ENCODE data around the gene STX8. TPM values are rescaled to one million over a fixed set of nuclear protein-coding genes. Genes with fewer than 3 reads are reported as not detected.

The STX8 gene
- total and polyA plus RNA-seq, 4 donors = 14.7 to 39.5 (median 28.7) TPM

DNA sequence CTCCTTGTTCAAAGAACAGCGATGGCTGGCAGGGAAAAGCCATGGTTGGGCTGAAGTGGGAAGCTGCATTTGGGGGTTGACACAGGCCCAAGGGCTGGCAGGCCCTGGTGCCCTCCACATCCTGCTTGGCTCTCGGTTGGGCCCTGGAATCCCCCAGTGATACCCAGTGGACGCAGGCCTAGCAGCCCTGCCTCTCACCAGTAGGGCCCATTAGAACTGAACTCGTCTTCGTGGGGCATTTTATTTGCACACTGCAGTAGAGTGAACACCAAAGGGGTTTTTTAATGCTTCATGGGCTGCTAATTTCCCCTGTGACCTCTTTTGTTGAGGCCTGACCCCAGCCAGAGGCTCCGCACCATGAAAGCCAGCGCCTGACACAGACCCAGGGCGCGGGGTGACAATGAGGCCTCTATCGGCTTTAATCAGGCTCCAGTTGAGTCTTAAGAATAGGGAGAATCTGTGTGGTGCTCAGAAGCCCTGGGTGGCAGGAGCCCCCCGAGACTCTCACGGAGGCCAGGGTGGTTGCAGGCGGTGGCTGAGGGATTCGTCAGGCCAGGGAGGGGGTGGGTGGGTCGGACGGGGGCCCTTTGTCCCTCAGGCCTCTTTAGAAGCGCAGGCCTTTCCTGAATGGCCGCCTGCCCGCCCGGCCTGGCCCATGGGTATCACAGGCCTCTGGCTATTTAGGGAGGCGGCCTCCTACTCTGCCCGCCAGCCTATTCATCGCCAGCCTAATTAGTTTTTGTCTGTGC lies 355.0 kb downstream of the STX8 start:
- no peak for TF ChIP-seq EGR1 (IDR thresholded peaks at IDR 0.05; ENCODE audit: low read depth in 2 of 2)
- no peak for TF ChIP-seq YY1 (IDR thresholded peaks at IDR 0.05)
- no peak for TF ChIP-seq TAF1 (conservative IDR thresholded peaks at IDR 0.05)
- no peak for TF ChIP-seq RXRA (IDR thresholded peaks at IDR 0.05)
- no peak for TF ChIP-seq HNF4A (conservative IDR thresholded peaks at IDR 0.05)
- no peak for TF ChIP-seq HNF4G (IDR thresholded peaks at IDR 0.05)
- no peak for TF ChIP-seq JUND (IDR thresholded peaks at IDR 0.05)
- TF ChIP-seq, protein P1, sequence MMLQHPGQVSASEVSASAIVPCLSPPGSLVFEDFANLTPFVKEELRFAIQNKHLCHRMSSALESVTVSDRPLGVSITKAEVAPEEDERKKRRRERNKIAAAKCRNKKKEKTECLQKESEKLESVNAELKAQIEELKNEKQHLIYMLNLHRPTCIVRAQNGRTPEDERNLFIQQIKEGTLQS (IDR thresholded peaks at IDR 0.05) = no peak
- no peak for TF ChIP-seq FOXA1 (IDR thresholded peaks at IDR 0.05)
- no peak for TF ChIP-seq FOXA2 (IDR thresholded peaks at IDR 0.05)
- TF ChIP-seq, protein P2, sequence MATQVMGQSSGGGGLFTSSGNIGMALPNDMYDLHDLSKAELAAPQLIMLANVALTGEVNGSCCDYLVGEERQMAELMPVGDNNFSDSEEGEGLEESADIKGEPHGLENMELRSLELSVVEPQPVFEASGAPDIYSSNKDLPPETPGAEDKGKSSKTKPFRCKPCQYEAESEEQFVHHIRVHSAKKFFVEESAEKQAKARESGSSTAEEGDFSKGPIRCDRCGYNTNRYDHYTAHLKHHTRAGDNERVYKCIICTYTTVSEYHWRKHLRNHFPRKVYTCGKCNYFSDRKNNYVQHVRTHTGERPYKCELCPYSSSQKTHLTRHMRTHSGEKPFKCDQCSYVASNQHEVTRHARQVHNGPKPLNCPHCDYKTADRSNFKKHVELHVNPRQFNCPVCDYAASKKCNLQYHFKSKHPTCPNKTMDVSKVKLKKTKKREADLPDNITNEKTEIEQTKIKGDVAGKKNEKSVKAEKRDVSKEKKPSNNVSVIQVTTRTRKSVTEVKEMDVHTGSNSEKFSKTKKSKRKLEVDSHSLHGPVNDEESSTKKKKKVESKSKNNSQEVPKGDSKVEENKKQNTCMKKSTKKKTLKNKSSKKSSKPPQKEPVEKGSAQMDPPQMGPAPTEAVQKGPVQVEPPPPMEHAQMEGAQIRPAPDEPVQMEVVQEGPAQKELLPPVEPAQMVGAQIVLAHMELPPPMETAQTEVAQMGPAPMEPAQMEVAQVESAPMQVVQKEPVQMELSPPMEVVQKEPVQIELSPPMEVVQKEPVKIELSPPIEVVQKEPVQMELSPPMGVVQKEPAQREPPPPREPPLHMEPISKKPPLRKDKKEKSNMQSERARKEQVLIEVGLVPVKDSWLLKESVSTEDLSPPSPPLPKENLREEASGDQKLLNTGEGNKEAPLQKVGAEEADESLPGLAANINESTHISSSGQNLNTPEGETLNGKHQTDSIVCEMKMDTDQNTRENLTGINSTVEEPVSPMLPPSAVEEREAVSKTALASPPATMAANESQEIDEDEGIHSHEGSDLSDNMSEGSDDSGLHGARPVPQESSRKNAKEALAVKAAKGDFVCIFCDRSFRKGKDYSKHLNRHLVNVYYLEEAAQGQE (IDR thresholded peaks at IDR 0.05) = no peak
- TF ChIP-seq NR2F2 (IDR thresholded peaks at IDR 0.05) = no peak
- TF ChIP-seq, protein P3, sequence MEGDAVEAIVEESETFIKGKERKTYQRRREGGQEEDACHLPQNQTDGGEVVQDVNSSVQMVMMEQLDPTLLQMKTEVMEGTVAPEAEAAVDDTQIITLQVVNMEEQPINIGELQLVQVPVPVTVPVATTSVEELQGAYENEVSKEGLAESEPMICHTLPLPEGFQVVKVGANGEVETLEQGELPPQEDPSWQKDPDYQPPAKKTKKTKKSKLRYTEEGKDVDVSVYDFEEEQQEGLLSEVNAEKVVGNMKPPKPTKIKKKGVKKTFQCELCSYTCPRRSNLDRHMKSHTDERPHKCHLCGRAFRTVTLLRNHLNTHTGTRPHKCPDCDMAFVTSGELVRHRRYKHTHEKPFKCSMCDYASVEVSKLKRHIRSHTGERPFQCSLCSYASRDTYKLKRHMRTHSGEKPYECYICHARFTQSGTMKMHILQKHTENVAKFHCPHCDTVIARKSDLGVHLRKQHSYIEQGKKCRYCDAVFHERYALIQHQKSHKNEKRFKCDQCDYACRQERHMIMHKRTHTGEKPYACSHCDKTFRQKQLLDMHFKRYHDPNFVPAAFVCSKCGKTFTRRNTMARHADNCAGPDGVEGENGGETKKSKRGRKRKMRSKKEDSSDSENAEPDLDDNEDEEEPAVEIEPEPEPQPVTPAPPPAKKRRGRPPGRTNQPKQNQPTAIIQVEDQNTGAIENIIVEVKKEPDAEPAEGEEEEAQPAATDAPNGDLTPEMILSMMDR (IDR thresholded peaks at IDR 0.05; ENCODE audit: low read depth, low read length, missing input control) = no peak
- TF ChIP-seq, protein P4, sequence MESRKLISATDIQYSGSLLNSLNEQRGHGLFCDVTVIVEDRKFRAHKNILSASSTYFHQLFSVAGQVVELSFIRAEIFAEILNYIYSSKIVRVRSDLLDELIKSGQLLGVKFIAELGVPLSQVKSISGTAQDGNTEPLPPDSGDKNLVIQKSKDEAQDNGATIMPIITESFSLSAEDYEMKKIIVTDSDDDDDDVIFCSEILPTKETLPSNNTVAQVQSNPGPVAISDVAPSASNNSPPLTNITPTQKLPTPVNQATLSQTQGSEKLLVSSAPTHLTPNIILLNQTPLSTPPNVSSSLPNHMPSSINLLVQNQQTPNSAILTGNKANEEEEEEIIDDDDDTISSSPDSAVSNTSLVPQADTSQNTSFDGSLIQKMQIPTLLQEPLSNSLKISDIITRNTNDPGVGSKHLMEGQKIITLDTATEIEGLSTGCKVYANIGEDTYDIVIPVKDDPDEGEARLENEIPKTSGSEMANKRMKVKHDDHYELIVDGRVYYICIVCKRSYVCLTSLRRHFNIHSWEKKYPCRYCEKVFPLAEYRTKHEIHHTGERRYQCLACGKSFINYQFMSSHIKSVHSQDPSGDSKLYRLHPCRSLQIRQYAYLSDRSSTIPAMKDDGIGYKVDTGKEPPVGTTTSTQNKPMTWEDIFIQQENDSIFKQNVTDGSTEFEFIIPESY (IDR thresholded peaks at IDR 0.05) = no peak
- TF ChIP-seq, protein P5, sequence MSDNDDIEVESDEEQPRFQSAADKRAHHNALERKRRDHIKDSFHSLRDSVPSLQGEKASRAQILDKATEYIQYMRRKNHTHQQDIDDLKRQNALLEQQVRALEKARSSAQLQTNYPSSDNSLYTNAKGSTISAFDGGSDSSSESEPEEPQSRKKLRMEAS (IDR thresholded peaks at IDR 0.05) = no peak
- no peak for TF ChIP-seq SP1 (IDR thresholded peaks at IDR 0.05)
- no peak for TF ChIP-seq GABPA (IDR thresholded peaks at IDR 0.05 in 1 of 2, conservative IDR thresholded peaks at IDR 0.05 in 1 of 2)
- TF ChIP-seq RAD21 (IDR thresholded peaks at IDR 0.05) = no peak
- H3K9me3 ChIP-seq (ENCODE audit: control insufficient read depth in 4 of 4, low read length in 3 of 4) = peaks cover 0 to 8% (median 0%) of the 10 kb centered on the region in 4 donors

More for the DNA sequence above, 355.0 kb downstream of the STX8 start:
- no peak overlapping the region for H3K4me3 ChIP-seq (ENCODE audit: low read depth in 1 of 3, low read length in 3 of 3)
- peaks cover 0 to 4% (median 2%) of the 10 kb centered on the region in 4 donors for H3K36me3 ChIP-seq (ENCODE audit: control insufficient read depth in 4 of 4, insufficient read depth in 3 of 4, low read depth in 1 of 4, low read length in 3 of 4)
- H3K27ac ChIP-seq (ENCODE audit: low read depth in 1 of 2, low read length in 2 of 2) = no peak overlapping the region
- H3K9ac ChIP-seq (ENCODE audit: low read depth in 1 of 2, low read length in 2 of 2) = no peak overlapping the region
- no peak for DNase-seq (ENCODE audit: low spot score)
- WGBS = 93% methylated on average over 23 of the region's 23 CpGs
- H3K27me3 ChIP-seq (ENCODE audit: control insufficient read depth in 4 of 4, insufficient read depth in 4 of 4, low read length in 3 of 4) = no peaks in the 10 kb centered on the region
- H3K4me1 ChIP-seq (ENCODE audit: control insufficient read depth in 4 of 4, insufficient read depth in 4 of 4, low read length in 3 of 4) = no peaks in the 10 kb centered on the region

Measured in liver (tissue), 9 donors.